Uterus (tissue), 4 donors: ENCODE measurements around the gene KCNH2. TPM values are rescaled to one million over a fixed set of nuclear protein-coding genes. Genes with fewer than 3 reads are reported as not detected.

Experiments
- DNase-seq, 2 donors: peaks; one replicate each; pipeline ENCODE4 v3.0.0-alpha.2; 2019 to 2020
- H3K27ac ChIP-seq, 2 donors: fragments of 200-600 bp; sonication (generic); 1 replicate in 1 of 2; 2 replicates in 1 of 2; pipeline ENCODE4 v1.5.1; 2016 to 2018
- H3K27me3 ChIP-seq, 2 donors: fragments of 200-600 bp; sonication (generic); one replicate each; pipeline ENCODE4 v1.5.1; 2018 to 2019; ENCODE audit warnings: control low read depth in 1 of 2
- H3K36me3 ChIP-seq, 2 donors: fragments of 200-600 bp; sonication (generic); one replicate each; pipeline ENCODE4 v1.5.1; 2019; ENCODE audit warnings: control low read depth in 1 of 2
- H3K4me1 ChIP-seq, 2 donors: fragments of 200-600 bp; sonication (generic); one replicate each; pipeline ENCODE4 v1.5.1; 2018 to 2019; ENCODE audit warnings: control low read depth in 1 of 2
- H3K4me3 ChIP-seq, 2 donors: fragments of 200-600 bp; sonication (generic); 1 replicate in 1 of 2; 2 replicates in 1 of 2; pipeline ENCODE4 v1.5.1; 2018 to 2019; ENCODE audit warnings: mild to moderate bottlenecking in 1 of 2
- H3K9me3 ChIP-seq, 2 donors: fragments of 200-600 bp; sonication (generic); one replicate each; pipeline ENCODE4 v1.5.1; 2019; ENCODE audit warnings: control low read depth in 1 of 2
- POLR2A ChIP-seq, 2 donors: fragments of 450-650 bp; IDR thresholded peaks; one replicate each; pipeline ENCODE4 v1.6.1; 2016; ENCODE audit warnings: antibody characterized with exemption in 2 of 2, mild to moderate bottlenecking in 1 of 2, moderate library complexity in 1 of 2
- intact Hi-C: fragments of 100-400 bp; cut with DNase I; formaldehyde crosslinking; loops from one replicate; pipeline ENCODE4 v1.15.1; 2023; ENCODE audit warnings: low total_unique reads
- total RNA-seq, 4 donors: library from RNA; depleted of rRNA in 3 of 4; stranded (reverse); fragments of >200 nt in 3 of 4; gene quantifications; one replicate each; pipeline versions ENCODE4 v1.1.0 to v1.2.4, GENCODE V29; 2014 to 2023
- TF ChIP-seq, protein P1 (sequence below), 4 experiments: fragments of 200-600 bp in 2 of 4; fragments of 450-650 bp in 2 of 4; sonication (generic) in 2 of 4; IDR thresholded peaks; one replicate each; pipeline ENCODE4 v1.5.1; 2016 to 2019; ENCODE audit warnings: antibody characterized with exemption in 4 of 4, mild to moderate bottlenecking in 2 of 4, moderate library complexity in 1 of 4
- donor health status: DM: yes; HTN: yes; CAD: no.

Gene KCNH2
- total RNA-seq, 4 donors from 2014 or later: 9.1 to 51.0 (median 22.8) TPM

- H3K4me1 ChIP-seq: peaks cover 0 to 5% of the 10 kb centered on the region in 2 donors
- no peaks in the 10 kb centered on the region for H3K36me3 ChIP-seq
- H3K27ac ChIP-seq: no peak within 1 kb of the TSS
- no peaks in the 10 kb centered on the region for H3K9me3 ChIP-seq
- no peaks in the 10 kb centered on the region for H3K27me3 ChIP-seq
- TF ChIP-seq, protein P1, sequence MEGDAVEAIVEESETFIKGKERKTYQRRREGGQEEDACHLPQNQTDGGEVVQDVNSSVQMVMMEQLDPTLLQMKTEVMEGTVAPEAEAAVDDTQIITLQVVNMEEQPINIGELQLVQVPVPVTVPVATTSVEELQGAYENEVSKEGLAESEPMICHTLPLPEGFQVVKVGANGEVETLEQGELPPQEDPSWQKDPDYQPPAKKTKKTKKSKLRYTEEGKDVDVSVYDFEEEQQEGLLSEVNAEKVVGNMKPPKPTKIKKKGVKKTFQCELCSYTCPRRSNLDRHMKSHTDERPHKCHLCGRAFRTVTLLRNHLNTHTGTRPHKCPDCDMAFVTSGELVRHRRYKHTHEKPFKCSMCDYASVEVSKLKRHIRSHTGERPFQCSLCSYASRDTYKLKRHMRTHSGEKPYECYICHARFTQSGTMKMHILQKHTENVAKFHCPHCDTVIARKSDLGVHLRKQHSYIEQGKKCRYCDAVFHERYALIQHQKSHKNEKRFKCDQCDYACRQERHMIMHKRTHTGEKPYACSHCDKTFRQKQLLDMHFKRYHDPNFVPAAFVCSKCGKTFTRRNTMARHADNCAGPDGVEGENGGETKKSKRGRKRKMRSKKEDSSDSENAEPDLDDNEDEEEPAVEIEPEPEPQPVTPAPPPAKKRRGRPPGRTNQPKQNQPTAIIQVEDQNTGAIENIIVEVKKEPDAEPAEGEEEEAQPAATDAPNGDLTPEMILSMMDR (IDR thresholded peaks at IDR 0.05): no peak
- no peak for TF ChIP-seq POLR2A (IDR thresholded peaks at IDR 0.05)
- intact Hi-C loops: loop anchor here (10.0 kb wide), 1 partner anchor 90 kb away; no protein-coding TSS in a partner anchor
- H3K4me3 ChIP-seq: no peak within 1 kb of the TSS
- no peak for DNase-seq
These were observed 46.4 kb upstream of the KCNH2 start, which contains the start of gene ATG9B for GRCh38 chr7:151024435-151025056. ATG9B (minus strand) TSS chr7:151024494; CDS start chr7:151024423, 71 bp downstream.

GRCh38 chr7:151023232-151023631 is 45.1 kb upstream of the KCNH2 start:
- TF ChIP-seq POLR2A (IDR thresholded peaks at IDR 0.05): no peak
- TF ChIP-seq, protein P1 (IDR thresholded peaks at IDR 0.05): no peak
- Histone ChIP-seq H3K9me3 (no peaks in the 10 kb centered on the region), H3K27ac (no peak overlapping the region), H3K4me1 (peaks cover 0 to 9% of the 10 kb centered on the region in 2 donors), H3K36me3 (no peaks in the 10 kb centered on the region), H3K4me3 (no peak overlapping the region), H3K27me3 (peaks cover 0 to 5% of the 10 kb centered on the region in 2 donors)
- DNase-seq: no peak
- intact Hi-C loops: loop anchor here (10.0 kb wide), 1 partner anchor 92 kb away; no protein-coding TSS in a partner anchor

DNA sequence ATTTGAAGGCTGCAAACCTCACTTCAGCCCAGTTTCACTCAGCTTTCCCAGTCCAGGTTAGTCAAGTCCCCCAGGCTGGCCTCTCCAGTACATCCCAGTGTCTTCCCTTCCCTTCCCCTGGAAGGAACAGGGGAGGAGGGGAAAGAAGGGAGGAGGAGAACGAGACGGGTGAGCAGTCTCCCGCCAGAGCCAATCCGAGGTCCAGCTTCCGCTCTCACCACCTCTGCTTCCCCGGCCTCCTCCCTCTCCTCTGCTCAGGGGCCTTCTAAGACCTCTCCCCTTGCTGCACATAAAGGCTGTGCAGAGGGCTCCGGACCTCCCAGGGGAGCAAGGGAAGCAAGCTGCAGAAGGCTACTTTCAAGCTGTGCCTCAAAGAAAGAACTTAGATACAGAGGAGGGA is 42.1 kb upstream of the KCNH2 start:
- H3K27ac ChIP-seq: no peak overlapping the region
- peaks cover 5% of the 10 kb centered on the region in 2 donors for H3K27me3 ChIP-seq
- H3K4me1 ChIP-seq: peaks cover 0 to 14% of the 10 kb centered on the region in 2 donors
- TF ChIP-seq, protein P1 (IDR thresholded peaks at IDR 0.05): no peak
- TF ChIP-seq POLR2A (IDR thresholded peaks at IDR 0.05): no peak
- H3K9me3 ChIP-seq: no peaks in the 10 kb centered on the region
- intact Hi-C loops: loop anchor here (10.0 kb wide), 1 partner anchor 95 kb away; no protein-coding TSS in a partner anchor
- H3K4me3 ChIP-seq: no peak overlapping the region
- no peak for DNase-seq
- no peaks in the 10 kb centered on the region for H3K36me3 ChIP-seq

GRCh38 chr7:151019130-151019447 is 41.0 kb upstream of the KCNH2 start:
- H3K9me3 ChIP-seq: no peaks in the 10 kb centered on the region
- DNase-seq: no peak
- H3K4me3 ChIP-seq: peak overlapping the region in 1 of 2 donors; percentile 14
- intact Hi-C loops: no loop called here
- TF ChIP-seq, protein P1 (IDR thresholded peaks at IDR 0.05): no peak
- TF ChIP-seq POLR2A (IDR thresholded peaks at IDR 0.05): no peak
- peaks cover 5% of the 10 kb centered on the region in 2 donors for H3K27me3 ChIP-seq
- H3K27ac ChIP-seq: no peak overlapping the region
- H3K36me3 ChIP-seq: no peaks in the 10 kb centered on the region
- peaks cover 0 to 14% of the 10 kb centered on the region in 2 donors for H3K4me1 ChIP-seq

DNA sequence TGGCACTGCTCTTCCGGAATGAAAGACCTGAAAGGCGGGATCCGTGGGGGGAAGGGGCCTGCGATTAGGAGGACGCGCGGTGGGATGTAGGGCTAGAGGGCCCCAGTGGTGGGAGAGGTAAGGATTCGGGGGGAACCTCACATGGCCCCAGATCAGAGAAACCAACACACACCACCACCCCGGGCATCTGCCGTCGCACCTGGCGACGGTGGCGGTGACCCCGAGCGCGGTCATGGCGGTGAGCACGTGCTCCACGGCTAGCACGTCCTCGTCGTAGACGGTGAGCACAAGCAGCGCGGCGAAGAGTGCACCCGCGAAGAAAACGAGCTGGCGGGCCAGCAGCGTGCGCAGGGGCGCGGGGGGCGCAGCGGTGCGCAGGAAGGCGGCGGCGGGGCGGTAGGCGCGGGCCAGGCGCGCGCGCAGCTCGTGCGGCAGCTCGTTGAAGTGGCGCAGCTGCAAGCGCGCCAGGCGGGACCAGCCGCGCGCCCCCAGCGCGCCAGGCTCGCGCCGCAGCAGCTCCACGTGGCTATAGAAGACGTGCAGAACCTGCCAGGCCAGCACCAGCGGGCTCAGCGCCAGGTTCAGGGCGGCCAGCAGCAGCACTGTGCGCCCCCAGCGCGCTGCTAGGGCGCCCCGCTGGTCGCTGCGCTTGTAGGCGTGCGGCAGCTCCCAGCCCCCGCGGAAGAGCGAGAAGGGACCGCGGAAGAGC is 40.5 kb upstream of the KCNH2 start:
- H3K27me3 ChIP-seq: peaks cover 5 to 10% of the 10 kb centered on the region in 2 donors
- TF ChIP-seq POLR2A (IDR thresholded peaks at IDR 0.05): no peak
- TF ChIP-seq, protein P1 (IDR thresholded peaks at IDR 0.05): no peak
- H3K36me3 ChIP-seq: no peaks in the 10 kb centered on the region
- no peak for DNase-seq
- no peaks in the 10 kb centered on the region for H3K9me3 ChIP-seq
- H3K4me1 ChIP-seq: peaks cover 0 to 14% of the 10 kb centered on the region in 2 donors
- peak overlapping the region in 1 of 2 donors; percentile 14 for H3K4me3 ChIP-seq
- no peak overlapping the region for H3K27ac ChIP-seq
- intact Hi-C loops: no loop called here
